Skin epidermis (tissue), 12 donors: ENCODE results near the gene BAG5.
A peak's percentile ranks its signal among the peaks of the same experiment; 100 is the strongest.
"Not testable (repeated sequence)": the region's sequence is repeated elsewhere in the genome, so short reads cannot be mapped to it uniquely, and the experiment has no call there.

Experiments
- H3K27ac ChIP-seq, 21 experiments: fragments of 200-600 bp; sonication (generic) in 11 of 21; one replicate each; pipeline ENCODE4 v1.5.0; 2020; ENCODE audit warnings: mild to moderate bottlenecking in 3 of 21, inconsistent platforms in 2 of 21, moderate library complexity in 2 of 21
- H3K4me3 ChIP-seq, 7 experiments: fragments of 200-600 bp; sonication (generic) in 2 of 7; one replicate each; pipeline ENCODE4 v1.5.0; 2020; ENCODE audit warnings: inconsistent platforms in 2 of 7, mild to moderate bottlenecking in 2 of 7, moderate library complexity in 1 of 7

Gene BAG5

DNA sequence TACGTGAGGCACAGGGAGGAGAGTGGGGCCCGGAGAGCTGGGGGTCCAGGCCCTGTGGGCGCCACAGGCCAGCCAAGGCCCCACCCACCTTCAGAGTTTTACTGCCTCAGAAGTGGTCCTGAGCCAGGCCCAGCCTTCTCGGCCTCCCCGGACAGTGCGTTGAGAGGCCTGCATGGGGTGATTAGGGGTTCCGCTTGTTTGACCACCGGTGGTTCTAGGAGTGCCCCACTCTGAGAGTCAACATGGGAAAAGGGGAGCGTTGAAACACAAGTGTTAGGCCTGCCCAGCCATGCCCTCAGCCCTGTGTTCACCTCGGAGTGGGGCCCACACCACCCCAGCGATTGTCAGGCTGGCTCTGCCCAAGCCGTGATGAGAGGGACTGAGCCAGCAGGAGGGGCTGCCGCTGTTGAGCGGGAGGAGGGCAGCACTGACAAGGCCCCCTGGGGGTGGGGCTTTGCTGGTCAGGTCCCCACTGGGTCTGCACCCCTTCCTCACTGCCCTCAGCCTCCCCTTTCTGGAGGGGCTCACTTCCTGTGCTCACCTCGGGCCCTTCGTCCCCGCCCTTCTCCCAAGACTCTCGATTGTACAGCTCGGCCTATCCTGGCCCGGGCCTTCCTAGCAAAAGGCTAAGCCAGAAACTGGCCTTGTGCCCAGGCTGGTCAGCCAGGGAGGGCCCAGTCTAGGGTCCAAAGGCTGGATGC, 44.6 kb downstream of the BAG5 start:
- Histone ChIP-seq H3K27ac (peak overlapping the region in 7 of 21 experiments; percentile 13 to 58 (median 42)), H3K4me3 (no peak overlapping the region)

DNA sequence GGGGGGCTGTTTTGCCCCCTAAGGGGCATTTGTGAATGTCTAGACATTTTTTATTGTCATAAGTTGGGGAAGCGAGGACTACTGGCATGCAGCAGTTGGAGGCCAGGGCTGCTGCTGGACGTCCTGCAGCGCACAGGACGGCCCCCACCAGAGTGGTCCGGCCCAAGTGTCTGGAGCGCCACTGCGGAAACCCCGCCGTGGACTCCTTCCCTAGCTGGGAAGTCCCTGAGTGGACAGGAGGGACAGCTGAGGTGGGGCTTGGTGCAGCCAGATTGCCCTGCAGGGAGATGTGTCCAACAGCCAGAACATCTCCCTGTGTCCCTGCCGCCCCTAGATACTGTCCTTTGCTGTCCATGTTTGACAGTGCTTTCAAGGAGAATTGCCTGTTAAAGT, 45.3 kb downstream of the BAG5 start:
- Histone ChIP-seq H3K4me3 (no peak overlapping the region), H3K27ac (peak overlapping the region in 2 of 21 experiments; percentile 25 to 35)

DNA sequence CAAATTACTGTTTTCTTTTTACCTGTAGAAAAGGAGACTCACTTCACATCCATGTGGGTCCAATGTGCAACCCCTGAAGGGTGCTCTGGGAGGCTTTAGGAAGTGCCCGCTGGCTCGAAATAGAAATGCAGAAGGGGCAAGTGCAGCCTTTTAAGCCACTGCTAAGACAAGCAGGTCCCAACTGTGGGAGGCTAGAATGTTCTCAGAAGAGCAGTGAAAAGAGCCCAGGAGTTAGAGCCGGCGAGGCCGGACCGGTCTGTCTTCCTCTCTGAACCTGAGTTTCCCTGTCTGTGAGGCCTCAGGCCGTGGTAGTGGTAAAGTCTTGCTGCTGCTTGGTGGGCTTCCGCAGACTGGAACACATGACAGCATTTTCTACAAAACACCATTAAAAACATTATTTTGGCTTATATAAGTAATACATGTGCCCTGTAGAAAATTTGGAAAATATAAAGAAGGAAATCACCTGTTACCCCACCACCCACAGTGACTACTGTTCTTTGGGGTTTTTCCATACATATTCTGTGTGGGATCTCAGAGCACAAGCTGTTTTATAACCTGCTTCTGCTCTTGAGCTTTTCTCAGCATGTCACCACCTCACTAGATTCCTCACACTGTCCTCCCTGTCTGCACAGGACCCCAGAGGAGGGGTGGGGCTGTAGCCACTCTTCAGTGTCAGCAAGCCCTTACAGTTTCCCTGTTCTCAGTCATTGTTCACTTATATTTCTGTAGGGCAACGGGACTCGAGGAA, 45.9 kb downstream of the BAG5 start:
- H3K27ac ChIP-seq, result peak overlapping the region in 1 of 21 experiments; percentile 35
- H3K4me3 ChIP-seq, result no peak overlapping the region

DNA sequence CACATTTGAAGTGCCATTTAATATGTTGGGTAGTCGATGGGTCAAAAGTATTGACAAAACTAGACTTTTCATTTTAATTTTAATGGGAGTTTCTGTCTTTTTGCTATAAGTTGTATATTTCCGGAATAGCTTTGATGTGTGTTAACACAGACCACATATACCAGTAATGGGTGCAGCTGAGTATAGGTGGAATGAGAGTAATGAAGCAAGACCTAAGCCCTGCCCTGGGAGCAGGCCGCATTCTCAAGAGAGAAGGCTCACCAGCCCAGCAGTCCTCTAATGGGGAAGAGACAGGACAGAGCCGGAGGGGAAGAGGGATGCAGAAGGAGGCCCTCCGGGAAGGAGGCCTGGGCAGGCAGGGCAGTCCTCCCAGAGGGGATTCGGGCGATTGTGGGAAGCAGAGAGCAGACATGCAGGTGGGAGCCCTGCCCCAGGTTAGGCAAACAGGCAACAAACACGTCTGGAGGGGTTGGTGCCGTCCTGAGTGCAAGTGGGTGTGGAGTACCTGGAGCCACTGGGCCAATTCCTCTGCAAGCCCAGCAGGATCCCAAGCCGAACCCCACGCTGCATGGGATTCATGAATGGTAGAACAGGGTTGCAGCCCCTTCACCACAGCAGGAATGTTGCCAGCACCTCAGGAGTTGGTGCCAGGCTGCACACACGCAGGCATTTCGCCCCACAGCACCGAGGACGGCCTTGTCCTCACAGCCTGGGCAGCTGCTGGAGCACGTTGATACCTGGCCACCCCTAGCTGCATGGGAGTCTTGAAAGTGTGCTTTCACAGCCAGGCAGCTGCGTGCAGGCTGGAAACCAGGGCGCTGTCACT, 47.6 kb downstream of the BAG5 start:
- H3K4me3 ChIP-seq, result no peak overlapping the region
- peak overlapping the region in 3 of 21 experiments; percentile 2 to 18 (median 17) for H3K27ac ChIP-seq

DNA sequence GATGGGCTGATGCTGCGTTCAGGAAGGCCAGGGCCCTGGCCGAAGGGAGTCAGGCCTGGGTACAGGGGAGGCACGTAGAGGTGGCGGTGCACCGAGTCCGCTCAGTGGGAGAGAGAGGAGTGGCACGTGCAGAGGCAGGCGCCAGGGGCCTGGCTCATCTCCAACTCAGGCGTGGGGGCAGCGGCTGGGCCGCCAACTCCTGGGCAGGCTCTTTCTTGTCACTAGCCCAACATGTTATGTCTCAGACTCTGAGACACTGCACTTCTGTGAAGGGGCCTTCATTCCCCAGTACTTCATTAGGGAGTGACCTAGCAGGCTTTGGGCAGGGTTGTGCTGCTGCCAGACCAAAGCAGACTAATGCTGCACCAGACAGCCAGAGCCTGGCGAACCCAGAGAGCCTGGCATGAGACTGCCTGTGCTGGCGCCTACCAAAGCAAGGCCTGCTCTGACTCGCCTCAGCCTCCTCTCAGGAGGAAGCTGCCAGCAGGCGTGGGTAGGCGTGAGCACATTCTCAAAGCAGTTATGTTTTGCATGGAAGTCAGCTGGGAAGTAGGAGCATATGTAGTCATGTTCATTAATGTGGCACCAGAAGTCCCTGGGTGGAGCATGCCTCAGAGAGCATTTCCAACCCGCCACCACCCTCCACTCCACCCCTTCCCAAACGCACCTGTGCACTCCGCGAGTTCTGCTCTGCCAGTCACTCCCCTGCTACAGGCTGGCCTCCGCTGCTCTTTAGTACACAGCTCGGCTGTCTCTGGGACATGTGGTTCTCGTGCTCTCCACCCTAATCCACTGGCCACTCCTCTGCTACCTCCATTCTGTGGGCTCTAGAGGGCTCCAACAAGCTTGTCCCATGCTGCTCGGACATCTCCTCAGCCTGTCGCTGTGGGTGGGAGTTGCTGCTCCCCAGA, 49.5 kb downstream of the BAG5 start:
- H3K4me3 ChIP-seq, result no peak overlapping the region
- H3K27ac ChIP-seq, result peak overlapping the region in 20 of 21 experiments; percentile 37 to 84 (median 69)

DNA sequence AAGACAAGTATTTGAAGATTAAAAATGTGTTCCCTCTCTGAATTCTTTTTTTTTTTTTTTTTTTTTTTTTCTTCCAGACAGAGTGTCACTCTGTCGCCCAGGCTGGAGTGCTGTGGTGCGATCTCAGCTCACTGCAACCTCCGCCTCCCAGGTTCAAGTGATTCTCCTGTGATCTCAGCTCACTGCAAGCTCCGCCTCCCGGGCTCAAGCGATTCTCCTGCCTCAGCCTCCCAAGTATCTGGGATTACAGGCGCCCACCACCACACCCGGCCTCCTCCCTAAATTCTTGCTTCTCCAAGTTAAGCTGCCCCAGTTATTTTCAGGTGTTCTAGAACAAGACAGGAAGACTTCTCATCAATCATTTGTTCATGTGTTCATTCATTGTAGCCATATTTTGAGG, 50.3 kb downstream of the BAG5 start:
- not testable (repeated sequence) for H3K4me3 ChIP-seq
- H3K27ac ChIP-seq, result peak overlapping the region in 20 of 21 experiments; percentile 35 to 84 (median 69)

DNA sequence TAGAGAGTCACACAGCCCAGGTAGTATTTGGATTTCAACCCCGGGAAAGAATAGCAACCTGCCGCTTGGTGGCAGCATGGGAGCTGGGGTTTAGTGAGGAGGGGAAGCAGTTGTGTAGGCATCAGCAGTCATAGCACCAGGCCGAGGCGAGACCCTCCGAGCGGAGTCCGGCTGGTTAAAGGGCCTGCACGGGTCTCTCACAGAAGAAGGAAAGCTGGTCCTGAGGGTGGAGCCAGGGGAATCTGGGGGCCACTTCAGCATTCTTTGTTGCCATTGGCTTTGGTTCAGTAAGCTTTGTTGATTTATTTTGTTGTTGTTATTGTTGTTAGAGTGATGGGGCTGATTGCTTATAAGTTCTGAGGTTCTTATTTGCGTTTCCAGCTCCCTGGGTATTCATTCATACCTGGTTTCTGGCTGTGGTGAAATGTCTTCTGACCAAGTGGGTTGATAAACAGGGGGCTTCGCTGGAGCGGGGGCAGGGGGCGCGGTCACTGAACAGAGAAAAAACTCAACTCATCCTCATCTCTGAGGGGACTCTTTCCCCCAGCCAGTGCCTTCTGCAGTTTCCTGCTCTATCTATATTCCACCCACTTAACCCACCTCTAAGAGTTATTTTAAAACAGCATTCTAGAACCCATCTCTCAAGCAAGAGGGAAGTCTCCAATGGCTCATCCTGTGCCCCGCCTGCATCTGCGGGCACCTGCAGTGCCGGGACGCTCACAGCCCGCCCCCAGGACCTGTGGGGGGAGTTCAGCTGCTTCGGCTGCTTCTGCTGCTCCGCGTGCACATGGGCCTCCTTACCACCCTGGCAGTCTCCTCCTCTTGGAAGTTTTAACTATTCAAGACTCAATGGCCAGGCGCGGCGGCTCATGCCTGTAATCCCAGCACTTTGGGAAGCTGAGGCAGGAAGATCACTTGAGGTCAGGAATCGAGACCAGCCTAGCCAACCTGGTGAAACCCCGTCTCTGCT, 51.4 kb downstream of the BAG5 start:
- no peak overlapping the region for H3K4me3 ChIP-seq
- H3K27ac ChIP-seq, result no peak overlapping the region

DNA sequence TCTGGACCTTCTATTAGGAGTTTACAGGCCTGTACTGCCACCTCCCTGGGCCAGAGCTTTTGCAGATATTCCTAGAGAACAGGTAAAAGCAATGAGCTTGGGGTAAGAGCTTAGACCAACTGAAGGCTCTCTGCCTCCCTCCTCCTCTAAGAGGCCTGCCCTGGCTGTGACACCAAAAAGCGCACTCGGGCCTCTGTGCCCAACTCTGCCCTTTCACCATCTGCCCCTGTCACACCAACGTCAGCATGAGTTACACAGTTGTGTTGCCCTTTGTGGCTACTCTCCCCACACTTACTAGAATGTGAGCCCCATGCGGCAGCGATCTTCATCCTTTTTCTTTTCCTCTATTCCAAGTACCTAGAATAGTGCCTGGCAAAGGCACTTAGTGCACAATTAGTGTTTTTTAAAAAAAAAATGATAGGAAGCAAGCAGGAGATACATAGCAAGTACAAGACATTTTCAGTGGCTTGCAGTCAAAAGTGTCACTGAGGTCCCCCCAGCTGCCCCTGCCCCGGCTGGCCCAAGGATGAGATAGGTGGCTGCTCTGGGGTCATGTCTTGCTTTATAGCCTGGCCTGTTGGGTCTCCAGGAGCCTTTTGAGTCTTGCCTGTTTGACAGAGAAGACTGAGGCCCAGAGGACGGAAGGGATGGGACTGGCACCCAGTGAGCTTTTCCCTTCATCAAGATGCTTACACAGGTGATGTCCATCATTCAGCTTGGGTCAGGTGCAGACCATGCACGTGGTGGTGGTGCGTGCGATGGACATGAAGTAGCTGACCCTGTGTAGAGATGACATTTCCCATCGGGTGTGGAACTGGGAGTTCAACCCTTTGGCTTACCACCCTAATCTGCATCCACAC, 52.4 kb downstream of the BAG5 start:
- no peak overlapping the region for H3K27ac ChIP-seq
- no peak overlapping the region for H3K4me3 ChIP-seq

DNA sequence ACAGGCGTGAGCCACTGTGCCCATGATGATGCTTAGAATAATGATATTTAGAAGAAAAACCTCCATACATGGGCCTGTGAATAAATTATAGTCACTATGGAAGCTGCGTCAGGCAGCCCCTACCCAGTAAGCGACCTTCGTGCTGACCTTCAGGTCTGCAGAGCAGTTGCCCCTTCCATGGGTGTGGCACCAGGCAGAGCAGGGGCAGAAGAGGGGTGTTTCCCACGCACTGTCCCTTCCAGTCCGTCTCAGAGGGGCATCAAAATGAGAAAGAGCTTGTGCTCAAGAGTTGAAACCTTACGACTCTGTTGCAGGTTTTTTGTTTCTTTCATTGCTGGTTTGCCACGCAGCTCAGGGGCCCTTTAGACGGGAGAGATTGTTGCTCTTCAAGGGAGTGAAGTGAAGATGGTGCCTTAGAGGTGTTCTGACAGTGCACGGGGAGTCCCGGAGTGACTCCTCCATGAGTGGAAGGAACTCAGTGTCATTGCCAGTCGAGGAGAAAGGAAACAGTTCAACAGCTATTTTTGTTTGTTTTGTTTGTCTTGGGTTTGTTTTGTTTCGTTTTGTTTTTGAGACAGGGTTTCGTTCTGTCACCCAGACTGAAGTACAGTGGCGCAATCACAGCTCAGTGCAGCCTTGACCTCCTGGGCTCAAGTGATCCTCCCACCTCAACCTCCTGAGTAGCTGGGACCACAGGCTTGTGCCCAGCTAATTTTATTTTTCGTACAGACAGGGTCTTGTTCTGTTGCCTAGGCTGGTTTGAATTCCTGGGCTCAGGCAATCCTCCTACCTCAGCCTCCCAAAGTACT, 53.7 kb downstream of the BAG5 start:
- Histone ChIP-seq H3K4me3 (no peak overlapping the region), H3K27ac (no peak overlapping the region)

DNA sequence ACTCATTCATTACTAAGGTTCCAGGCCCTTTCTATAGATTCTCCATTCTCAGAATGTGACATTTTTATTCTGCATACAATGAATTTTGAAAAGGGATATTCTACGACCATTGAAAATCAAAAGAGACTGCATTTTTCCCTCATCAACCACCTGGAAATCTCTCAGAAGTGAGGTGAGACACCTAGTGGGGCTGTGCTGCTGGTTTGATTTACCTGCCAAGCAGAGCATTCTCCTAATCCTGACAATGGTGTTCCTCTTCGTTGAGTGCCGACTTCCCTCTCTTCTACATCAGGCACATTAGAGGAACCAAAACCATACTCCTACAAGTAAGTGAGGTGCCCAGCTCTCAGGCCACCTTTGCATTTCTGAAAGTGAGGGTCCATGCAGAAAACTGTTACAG, 54.7 kb downstream of the BAG5 start:
- Histone ChIP-seq H3K27ac (no peak overlapping the region), H3K4me3 (no peak overlapping the region)
